ENCODE measurements around the gene ACTMAP. TPM values are rescaled to one million over a fixed set of nuclear protein-coding genes. Genes with fewer than 3 reads are reported as not detected.
A peak's percentile ranks its signal among the peaks of the same experiment; 100 is the strongest.

Gene ACTMAP
- total and polyA plus RNA-seq, 2 of the 13 experiments (the other 11 are each of a cell fraction or from before 2014, with no cell fraction given) = 2.2 to 7.9 TPM

DNA sequence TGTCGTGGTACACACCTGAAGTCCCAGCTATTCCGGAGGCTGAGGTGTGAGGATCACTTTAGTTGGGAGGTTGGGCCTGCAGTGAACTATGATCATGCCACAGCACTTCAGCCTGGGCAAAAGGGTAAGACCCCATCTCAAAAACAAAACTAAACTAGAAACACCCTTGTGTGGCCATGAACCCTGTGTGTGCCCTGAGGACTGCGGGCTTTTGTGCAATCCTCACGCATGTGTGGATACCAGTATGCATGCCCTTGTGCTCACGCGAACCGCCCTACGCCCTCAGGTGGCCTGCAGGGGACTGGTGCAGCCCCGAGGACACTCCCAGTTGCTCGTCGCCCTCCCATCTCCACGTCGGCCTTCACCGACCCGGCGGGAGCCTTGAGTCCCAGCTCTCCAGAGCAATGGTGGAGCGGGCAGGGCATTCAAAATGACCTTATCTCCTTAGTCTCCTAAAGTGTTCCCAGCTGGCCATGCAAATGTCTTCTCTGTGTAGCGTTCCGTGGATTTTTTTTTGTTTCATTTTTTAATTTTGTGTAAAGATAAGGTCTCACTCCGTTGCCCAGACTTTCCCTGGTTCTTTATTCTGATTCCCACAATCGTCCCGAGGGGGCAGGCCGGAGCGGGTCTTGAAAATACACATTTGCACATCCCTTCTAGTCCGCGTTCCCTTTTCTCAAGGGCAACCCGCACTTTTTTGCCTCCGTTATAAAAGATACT lies 47.8 kb upstream of the ACTMAP start (continued):
- TF ChIP-seq, protein P1, sequence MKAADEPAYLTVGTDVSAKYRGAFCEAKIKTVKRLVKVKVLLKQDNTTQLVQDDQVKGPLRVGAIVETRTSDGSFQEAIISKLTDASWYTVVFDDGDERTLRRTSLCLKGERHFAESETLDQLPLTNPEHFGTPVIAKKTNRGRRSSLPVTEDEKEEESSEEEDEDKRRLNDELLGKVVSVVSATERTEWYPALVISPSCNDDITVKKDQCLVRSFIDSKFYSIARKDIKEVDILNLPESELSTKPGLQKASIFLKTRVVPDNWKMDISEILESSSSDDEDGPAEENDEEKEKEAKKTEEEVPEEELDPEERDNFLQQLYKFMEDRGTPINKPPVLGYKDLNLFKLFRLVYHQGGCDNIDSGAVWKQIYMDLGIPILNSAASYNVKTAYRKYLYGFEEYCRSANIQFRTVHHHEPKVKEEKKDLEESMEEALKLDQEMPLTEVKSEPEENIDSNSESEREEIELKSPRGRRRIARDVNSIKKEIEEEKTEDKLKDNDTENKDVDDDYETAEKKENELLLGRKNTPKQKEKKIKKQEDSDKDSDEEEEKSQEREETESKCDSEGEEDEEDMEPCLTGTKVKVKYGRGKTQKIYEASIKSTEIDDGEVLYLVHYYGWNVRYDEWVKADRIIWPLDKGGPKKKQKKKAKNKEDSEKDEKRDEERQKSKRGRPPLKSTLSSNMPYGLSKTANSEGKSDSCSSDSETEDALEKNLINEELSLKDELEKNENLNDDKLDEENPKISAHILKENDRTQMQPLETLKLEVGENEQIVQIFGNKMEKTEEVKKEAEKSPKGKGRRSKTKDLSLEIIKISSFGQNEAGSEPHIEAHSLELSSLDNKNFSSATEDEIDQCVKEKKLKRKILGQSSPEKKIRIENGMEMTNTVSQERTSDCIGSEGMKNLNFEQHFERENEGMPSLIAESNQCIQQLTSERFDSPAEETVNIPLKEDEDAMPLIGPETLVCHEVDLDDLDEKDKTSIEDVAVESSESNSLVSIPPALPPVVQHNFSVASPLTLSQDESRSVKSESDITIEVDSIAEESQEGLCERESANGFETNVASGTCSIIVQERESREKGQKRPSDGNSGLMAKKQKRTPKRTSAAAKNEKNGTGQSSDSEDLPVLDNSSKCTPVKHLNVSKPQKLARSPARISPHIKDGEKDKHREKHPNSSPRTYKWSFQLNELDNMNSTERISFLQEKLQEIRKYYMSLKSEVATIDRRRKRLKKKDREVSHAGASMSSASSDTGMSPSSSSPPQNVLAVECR (CRISPR knock-in tag; IDR thresholded peaks at IDR 0.05; ENCODE audit: borderline replicate concordance) = peak; percentile 80
- TF ChIP-seq SP2 (CRISPR knock-in tag; IDR thresholded peaks at IDR 0.05) (0 out of 2 replicates have a peak, but pooled peaks have one; percentile 7), SAP130 (CRISPR knock-in tag; IDR thresholded peaks at IDR 0.05; ENCODE audit: low read depth) (peak; percentile 68), MXI1 (IDR thresholded peaks at IDR 0.05; ENCODE audit: borderline replicate concordance, low read depth, low read length) (peak; percentile 70; the same call in 1 of the 3 replicates), PAWR (CRISPR knock-in tag; IDR thresholded peaks at IDR 0.05; ENCODE audit: borderline replicate concordance) (no peak), HNRNPLL (IDR thresholded peaks at IDR 0.05; ENCODE audit: low read depth, low read length, poor library complexity, severe bottlenecking) (no peak), KLF12 (CRISPR knock-in tag; IDR thresholded peaks at IDR 0.05; ENCODE audit: borderline replicate concordance) (peak; percentile 39; the same call in 1 of the 2 replicates)
- TF ChIP-seq, protein P2, sequence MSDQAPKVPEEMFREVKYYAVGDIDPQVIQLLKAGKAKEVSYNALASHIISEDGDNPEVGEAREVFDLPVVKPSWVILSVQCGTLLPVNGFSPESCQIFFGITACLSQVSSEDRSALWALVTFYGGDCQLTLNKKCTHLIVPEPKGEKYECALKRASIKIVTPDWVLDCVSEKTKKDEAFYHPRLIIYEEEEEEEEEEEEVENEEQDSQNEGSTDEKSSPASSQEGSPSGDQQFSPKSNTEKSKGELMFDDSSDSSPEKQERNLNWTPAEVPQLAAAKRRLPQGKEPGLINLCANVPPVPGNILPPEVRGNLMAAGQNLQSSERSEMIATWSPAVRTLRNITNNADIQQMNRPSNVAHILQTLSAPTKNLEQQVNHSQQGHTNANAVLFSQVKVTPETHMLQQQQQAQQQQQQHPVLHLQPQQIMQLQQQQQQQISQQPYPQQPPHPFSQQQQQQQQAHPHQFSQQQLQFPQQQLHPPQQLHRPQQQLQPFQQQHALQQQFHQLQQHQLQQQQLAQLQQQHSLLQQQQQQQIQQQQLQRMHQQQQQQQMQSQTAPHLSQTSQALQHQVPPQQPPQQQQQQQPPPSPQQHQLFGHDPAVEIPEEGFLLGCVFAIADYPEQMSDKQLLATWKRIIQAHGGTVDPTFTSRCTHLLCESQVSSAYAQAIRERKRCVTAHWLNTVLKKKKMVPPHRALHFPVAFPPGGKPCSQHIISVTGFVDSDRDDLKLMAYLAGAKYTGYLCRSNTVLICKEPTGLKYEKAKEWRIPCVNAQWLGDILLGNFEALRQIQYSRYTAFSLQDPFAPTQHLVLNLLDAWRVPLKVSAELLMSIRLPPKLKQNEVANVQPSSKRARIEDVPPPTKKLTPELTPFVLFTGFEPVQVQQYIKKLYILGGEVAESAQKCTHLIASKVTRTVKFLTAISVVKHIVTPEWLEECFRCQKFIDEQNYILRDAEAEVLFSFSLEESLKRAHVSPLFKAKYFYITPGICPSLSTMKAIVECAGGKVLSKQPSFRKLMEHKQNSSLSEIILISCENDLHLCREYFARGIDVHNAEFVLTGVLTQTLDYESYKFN (CRISPR knock-in tag; conservative IDR thresholded peaks at IDR 0.05) = peak; percentile 50
- TF ChIP-seq, protein P3, sequence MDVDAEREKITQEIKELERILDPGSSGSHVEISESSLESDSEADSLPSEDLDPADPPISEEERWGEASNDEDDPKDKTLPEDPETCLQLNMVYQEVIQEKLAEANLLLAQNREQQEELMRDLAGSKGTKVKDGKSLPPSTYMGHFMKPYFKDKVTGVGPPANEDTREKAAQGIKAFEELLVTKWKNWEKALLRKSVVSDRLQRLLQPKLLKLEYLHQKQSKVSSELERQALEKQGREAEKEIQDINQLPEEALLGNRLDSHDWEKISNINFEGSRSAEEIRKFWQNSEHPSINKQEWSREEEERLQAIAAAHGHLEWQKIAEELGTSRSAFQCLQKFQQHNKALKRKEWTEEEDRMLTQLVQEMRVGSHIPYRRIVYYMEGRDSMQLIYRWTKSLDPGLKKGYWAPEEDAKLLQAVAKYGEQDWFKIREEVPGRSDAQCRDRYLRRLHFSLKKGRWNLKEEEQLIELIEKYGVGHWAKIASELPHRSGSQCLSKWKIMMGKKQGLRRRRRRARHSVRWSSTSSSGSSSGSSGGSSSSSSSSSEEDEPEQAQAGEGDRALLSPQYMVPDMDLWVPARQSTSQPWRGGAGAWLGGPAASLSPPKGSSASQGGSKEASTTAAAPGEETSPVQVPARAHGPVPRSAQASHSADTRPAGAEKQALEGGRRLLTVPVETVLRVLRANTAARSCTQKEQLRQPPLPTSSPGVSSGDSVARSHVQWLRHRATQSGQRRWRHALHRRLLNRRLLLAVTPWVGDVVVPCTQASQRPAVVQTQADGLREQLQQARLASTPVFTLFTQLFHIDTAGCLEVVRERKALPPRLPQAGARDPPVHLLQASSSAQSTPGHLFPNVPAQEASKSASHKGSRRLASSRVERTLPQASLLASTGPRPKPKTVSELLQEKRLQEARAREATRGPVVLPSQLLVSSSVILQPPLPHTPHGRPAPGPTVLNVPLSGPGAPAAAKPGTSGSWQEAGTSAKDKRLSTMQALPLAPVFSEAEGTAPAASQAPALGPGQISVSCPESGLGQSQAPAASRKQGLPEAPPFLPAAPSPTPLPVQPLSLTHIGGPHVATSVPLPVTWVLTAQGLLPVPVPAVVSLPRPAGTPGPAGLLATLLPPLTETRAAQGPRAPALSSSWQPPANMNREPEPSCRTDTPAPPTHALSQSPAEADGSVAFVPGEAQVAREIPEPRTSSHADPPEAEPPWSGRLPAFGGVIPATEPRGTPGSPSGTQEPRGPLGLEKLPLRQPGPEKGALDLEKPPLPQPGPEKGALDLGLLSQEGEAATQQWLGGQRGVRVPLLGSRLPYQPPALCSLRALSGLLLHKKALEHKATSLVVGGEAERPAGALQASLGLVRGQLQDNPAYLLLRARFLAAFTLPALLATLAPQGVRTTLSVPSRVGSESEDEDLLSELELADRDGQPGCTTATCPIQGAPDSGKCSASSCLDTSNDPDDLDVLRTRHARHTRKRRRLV (CRISPR knock-in tag; IDR thresholded peaks at IDR 0.05) = peak; percentile 93
- TF ChIP-seq, protein P4, sequence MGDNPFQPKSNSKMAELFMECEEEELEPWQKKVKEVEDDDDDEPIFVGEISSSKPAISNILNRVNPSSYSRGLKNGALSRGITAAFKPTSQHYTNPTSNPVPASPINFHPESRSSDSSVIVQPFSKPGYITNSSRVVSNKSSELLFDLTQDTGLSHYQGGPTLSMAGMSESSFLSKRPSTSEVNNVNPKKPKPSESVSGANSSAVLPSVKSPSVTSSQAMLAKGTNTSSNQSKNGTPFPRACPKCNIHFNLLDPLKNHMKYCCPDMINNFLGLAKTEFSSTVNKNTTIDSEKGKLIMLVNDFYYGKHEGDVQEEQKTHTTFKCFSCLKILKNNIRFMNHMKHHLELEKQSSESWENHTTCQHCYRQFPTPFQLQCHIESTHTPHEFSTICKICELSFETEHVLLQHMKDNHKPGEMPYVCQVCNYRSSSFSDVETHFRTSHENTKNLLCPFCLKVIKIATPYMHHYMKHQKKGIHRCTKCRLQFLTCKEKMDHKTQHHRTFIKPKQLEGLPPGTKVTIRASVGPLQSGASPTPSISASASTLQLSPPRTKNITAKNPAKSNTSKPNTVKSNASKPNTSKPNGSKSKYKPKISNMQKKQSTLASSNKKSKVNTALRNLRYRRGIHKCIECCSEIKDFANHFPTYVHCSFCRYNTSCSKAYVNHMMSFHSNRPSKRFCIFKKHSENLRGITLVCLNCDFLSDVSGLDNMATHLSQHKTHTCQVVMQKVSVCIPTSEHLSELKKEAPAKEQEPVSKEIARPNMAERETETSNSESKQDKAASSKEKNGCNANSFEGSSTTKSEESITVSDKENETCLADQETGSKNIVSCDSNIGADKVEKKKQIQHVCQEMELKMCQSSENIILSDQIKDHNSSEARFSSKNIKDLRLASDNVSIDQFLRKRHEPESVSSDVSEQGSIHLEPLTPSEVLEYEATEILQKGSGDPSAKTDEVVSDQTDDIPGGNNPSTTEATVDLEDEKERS (CRISPR knock-in tag; IDR thresholded peaks at IDR 0.05) = peak; percentile 87
